Caki2 (cell line): ENCODE measurements around the gene NUP153. TPM values are rescaled to one million over a fixed set of nuclear protein-coding genes. Genes with fewer than 3 reads are reported as not detected.
A peak's percentile ranks its signal among the peaks of the same experiment; 100 is the strongest.

Source experiments
- DNase-seq: peaks from one replicate; pipeline ENCODE4 v3.0.0-alpha.2; 2015; ENCODE audit warnings: low read depth
- in situ Hi-C: cut with HindIII; loops from 2 replicates; pipeline ENCODE4 v1.10.0; 2016; ENCODE audit warnings: low sequenced_read_pairs, low pct_unique_long_range_greater_than_20kb, mixed read lengths
- total RNA-seq: library from RNA; depleted of rRNA; stranded (reverse); fragments of >200 nt; shearing (Covaris generic); gene quantifications from 2 replicates; pipeline ENCODE4 v1.2.3, GENCODE V29; 2014; ENCODE audit warnings: low replicate concordance

The NUP153 gene
- total RNA-seq, 1 experiment from 2014 or later, result 30.5 TPM

GRCh38 chr6:17677602-17678001 lies 29.1 kb downstream of the NUP153 start:
- in situ Hi-C loops, result no loop called here
- DNase-seq, result no peak

- in situ Hi-C loops, result no loop called here
- DNase-seq, result no peak
These were observed 33.0 kb downstream of the NUP153 start for GRCh38 chr6:17673543-17674254.

GRCh38 chr6:17672064-17672718 lies 34.5 kb downstream of the NUP153 start:
- DNase-seq, result no peak
- in situ Hi-C loops, result no loop called here

- DNase-seq, result no peak
- in situ Hi-C loops, result no loop called here
These were observed 40.1 kb downstream of the NUP153 start for GRCh38 chr6:17666646-17667045.

- in situ Hi-C loops, result no loop called here
- DNase-seq, result no peak
These were observed 41.6 kb downstream of the NUP153 start for GRCh38 chr6:17665132-17665531.

- no peak for DNase-seq
- in situ Hi-C loops, result no loop called here
These were observed 43.5 kb downstream of the NUP153 start for GRCh38 chr6:17663226-17663625.

- in situ Hi-C loops, result no loop called here
These were observed 44.1 kb downstream of the NUP153 start for GRCh38 chr6:17662585-17662984.

GRCh38 chr6:17656644-17657043 lies 50.1 kb downstream of the NUP153 start:
- in situ Hi-C loops, result no loop called here

More at GRCh38 chr6:17662585-17662984, 44.1 kb downstream of the NUP153 start:
- DNase-seq, result no peak

GRCh38 chr6:17656092-17656491 lies 50.6 kb downstream of the NUP153 start:
- in situ Hi-C loops, result no loop called here
- DNase-seq, result peak; percentile 40

More at GRCh38 chr6:17656644-17657043, 50.1 kb downstream of the NUP153 start:
- DNase-seq, result no peak

- in situ Hi-C loops, result no loop called here
- no peak for DNase-seq
These were observed 53.4 kb downstream of the NUP153 start for GRCh38 chr6:17653198-17653882.

- in situ Hi-C loops, result no loop called here
- DNase-seq, result no peak
These were observed 55.9 kb downstream of the NUP153 start for GRCh38 chr6:17650656-17651309.

- in situ Hi-C loops, result no loop called here
- no peak for DNase-seq
These were observed 58.0 kb downstream of the NUP153 start for GRCh38 chr6:17648745-17649144.

GRCh38 chr6:17640477-17640917 lies 66.2 kb downstream of the NUP153 start:
- in situ Hi-C loops, result no loop called here
- DNase-seq, result no peak

- in situ Hi-C loops, result no loop called here
- no peak for DNase-seq
These were observed 68.5 kb downstream of the NUP153 start for GRCh38 chr6:17638212-17638715.

- DNase-seq, result no peak
- in situ Hi-C loops, result no loop called here
These were observed 71.2 kb downstream of the NUP153 start for GRCh38 chr6:17635568-17635967.

- in situ Hi-C loops, result no loop called here
- DNase-seq, result no peak
These were observed 73.1 kb downstream of the NUP153 start for GRCh38 chr6:17633465-17634188.

- in situ Hi-C loops, result no loop called here
- DNase-seq, result no peak
These were observed 73.8 kb downstream of the NUP153 start for GRCh38 chr6:17632934-17633333.

- DNase-seq, result no peak
- in situ Hi-C loops, result no loop called here
These were observed 76.1 kb downstream of the NUP153 start for GRCh38 chr6:17630511-17631073.
